NCI-H1092 treated with DMSO at 0.1 percent for 48 hours (cell line): ENCODE measurements around the gene TMEM30B.
A peak's percentile ranks its signal among the peaks of the same experiment; 100 is the strongest.
"Not testable (repeated sequence)": the region's sequence is repeated elsewhere in the genome, so short reads cannot be mapped to it uniquely, and the experiment has no call there.

Experiments used
- DNase-seq: peaks from one replicate; lab custom pipeline; 2025; lab: John Stamatoyannopoulos, UW

The TMEM30B gene

DNA sequence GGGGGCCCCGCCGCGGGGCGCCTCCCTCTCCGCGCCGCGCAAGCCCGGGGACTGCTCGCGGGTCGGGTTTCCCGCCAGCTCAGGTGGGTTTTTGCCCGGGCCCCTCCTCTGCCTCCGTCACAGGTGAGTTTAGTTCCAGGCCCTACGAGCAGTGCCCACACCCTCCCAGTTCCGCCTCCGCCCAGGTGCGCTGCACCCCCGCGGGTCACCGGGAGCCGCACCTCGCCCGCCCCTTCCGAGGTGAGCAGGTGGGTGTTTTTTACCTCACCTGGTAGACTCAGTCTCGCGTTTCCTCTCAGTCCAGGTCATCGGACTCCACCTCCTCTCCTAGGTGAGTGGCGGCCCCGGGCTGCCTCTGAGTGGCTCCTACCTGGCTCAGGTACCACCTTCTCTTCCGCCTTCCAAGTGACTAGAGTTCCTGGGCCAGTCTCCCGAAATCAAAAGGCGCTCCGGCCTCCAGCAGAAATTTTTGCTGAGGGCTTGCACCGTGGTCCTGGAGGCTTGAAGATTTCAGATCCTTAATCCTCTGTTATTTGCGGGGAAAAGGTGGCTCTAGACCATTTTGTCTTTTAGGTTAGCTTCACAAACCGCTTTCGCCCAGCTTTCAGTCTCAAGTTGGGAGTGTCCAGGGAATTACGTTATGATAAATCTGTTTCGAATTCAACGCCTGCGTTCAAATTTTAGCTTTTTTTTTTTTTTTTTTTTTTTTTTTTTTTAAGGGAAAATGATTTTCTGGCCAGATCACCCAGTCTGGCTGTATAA lies at the start of gene TMEM30B:
Gene TMEM30B (minus strand): TSS at position 153 of the 762 bp plus-strand sequence. CDS start 191 bp downstream, outside the sequence.
- peak; percentile 28 for DNase-seq

DNA sequence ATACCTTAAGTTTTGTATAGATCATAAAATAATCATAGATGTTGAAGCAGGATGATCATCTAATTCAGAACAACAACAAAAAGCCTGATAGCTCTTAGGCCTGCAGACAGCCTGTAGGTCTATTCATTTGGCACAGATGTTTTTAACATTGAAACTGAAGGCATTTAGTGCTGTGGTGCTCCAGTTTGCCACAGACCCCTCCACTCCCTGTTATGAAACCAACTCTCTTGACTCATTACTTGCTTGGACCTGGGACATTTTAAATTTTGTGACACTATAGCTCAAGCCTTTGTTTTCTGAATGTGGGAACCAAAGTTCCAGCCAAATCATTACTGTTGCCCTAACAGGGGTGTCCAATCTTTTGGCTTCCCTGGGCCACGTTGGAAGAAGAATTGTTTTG lies 49.4 kb upstream of the TMEM30B start:
- no peak for DNase-seq

- no peak for DNase-seq
Measured at GRCh38 chr14:61329478-61330051, 48.4 kb upstream of the TMEM30B start.

- DNase-seq: no peak
Measured at GRCh38 chr14:61328626-61329262, 47.6 kb upstream of the TMEM30B start.

DNA sequence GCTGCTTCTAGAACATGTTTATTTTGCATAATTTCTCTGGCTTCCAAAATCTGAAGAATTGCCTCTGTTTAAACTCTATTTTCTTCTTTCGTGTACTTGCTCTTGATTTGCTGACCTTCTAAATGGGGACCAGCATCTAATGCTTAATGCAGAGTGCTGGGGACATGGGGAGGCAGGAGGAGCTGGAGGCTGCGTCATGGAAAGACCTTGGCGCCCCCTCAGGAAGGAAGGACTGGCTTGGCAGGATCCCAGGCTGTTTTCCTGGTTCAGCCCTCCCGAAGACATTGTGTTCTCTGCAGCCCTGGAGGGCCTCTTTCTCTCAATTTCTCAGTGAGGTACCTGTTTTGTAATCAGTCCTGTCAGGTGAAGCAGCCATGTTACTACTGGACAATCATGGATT lies 45.7 kb upstream of the TMEM30B start:
- DNase-seq: peak; percentile 10

DNA sequence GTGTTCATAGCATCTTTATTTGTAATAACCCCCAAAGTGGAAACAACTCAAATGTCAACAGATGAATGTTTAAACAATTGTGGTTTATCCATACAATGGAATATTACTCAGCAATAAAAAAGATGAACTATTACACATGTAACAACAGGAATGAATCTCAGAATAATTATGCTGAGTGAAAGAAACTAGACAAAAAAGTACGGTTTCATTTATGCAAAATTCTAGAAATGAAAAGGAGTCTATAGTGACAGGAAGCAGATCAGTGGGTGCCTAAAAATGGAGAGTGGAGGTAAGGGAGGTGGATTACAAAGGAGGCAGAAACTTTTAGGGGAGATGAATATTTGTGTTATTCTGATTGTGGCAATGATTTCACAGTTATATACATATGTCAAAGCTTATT lies 45.0 kb upstream of the TMEM30B start:
- no peak for DNase-seq

DNA sequence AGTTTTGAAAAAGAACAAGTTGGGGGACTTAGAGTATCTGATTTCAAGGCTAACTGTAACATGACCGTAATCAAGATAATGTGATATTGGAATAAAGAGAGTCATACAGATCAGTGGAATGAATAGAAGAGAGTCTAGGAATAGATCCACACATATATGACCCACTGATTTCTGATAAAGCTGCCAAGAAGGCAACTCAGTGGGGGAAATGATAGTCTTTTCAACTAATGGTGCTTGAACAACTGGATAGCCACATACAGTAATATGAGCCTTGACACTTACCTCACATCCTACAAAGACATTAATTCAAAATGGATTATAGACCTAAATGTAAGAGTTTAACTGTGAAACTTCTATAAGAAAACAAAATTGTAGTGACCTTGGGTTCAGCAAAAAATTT lies 44.0 kb upstream of the TMEM30B start:
- DNase-seq: no peak

DNA sequence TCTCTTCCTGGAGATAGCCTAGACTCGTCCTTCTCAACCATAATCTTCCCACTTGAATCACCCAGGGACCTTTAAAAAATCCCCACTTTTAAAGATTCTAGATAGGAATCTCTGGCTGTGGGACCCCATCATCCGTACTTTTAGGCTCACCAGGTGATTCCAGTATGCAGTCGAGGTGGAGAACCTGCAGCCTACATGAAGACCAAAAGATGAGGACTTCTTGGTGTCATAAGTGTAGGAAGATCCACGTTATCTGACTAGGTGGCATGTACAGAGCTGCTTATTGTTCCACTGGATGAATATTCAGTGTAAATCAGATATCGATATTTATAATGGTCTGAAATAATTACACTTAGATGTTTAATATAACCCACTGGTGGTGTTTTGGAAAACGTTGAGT lies 42.8 kb upstream of the TMEM30B start:
- no peak for DNase-seq

GRCh38 chr14:61322799-61323290 lies 41.7 kb upstream of the TMEM30B start:
- DNase-seq: no peak

DNA sequence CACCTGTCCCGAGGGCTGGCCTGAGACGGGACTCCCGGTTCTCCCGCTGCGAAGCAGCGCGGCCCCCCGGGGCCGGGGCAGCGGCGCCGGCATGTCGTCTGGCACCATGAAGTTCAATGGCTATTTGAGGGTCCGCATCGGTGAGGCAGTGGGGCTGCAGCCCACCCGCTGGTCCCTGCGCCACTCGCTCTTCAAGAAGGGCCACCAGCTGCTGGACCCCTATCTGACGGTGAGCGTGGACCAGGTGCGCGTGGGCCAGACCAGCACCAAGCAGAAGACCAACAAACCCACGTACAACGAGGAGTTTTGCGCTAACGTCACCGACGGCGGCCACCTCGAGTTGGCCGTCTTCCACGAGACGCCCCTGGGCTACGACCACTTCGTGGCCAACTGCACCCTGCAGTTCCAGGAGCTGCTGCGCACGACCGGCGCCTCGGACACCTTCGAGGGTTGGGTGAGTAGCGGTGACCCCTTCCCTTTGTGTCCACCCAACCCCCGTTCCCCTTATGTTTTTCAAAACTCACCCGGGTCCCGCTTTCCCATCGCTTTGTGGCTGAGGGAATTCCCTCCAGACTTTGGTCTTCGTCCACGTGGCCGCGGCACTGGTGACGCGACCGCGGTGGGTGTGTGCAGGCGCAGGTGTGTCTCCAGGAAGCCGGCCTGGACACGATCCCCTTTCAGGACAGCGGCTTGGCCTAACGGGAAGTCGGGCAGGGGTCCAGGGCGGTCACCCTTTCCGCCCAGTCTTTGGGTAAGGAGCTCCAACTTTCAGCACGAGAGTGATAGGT lies 41.1 kb upstream of the TMEM30B start:
- DNase-seq: peak; percentile 22

DNA sequence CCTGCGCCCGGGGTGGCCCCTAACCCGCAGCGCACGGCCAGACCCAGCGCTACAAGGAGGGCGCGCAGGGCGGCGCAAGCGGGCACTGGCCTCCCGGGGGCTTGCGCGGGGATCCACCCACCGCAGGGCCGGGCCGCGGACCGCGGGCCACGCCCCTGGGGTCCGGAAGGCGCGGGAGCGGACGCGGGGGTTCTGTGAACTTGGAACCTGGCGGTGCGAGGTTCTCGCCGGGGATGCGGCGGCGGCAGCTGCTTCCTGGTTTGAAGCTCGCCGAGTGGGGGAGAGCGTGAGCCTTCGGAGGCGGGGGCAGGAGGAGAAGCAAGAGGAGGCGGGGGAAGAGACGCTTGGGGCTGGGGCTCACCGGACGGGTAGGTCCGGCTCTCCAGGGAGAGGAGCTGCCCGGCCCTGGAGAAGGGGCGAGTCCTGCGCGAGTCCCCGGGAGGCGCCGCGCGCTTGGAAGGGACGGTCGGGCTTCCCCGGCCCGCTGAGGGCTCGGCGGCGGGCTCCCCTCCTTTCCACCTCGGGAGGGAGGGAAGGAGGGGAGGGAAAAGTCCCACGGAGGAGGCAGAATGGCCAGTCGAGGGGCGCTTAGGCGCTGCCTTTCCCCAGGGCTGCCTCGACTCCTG lies 40.4 kb upstream of the TMEM30B start, which contains the start of gene PRKCH:
Gene PRKCH (plus strand): TSS at position 195 of the 626 bp plus-strand sequence. CDS start 523 bp downstream, outside the sequence.
- DNase-seq: peak; percentile 37

- DNase-seq: no peak
Measured at GRCh38 chr14:61320806-61321384, 39.8 kb upstream of the TMEM30B start.

GRCh38 chr14:61320170-61320569 lies 39.0 kb upstream of the TMEM30B start:
- DNase-seq: not testable (repeated sequence)

GRCh38 chr14:61319706-61320105 lies 38.6 kb upstream of the TMEM30B start:
- DNase-seq: no peak

DNA sequence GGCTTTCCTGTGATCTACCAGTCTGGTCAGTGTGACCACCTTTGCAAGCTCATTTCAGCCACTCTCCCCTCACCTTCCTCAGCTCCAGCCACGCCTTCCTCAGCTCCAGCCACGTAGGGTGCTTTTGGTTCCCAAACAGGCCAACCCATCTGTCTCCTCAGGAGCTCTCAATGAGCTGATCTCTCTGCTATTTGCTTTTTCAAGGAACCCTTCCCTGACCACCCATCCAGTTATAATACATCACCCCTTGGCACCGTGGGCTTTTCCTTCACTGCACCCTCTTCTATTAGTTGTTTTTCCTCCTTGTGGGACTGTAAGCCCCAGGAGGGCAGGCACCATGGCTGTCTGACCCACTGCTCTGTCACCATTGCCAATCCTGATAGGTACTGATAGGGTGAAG lies 37.9 kb upstream of the TMEM30B start:
- DNase-seq: no peak

- DNase-seq: peak; percentile 83
Measured at GRCh38 chr14:61315313-61315712, 34.2 kb upstream of the TMEM30B start.

DNA sequence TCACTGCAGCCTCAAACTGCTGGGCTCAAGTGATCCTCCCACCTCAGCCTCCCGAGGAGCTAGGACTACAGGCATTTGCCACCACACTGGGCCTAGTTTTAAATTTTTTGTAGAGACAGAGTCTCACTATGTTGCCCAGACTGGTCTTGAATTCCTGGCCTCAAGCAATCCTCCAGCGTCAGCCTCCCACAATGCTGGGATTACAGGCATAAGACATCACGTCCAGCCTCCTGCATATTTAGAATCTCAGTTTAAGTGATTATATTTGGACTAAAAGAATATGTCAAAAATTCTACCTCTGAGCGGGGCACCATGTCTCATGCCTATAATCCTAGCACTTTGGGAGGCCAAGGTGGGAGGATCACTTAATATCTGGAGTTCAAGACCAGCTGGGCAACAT lies 27.6 kb upstream of the TMEM30B start:
- DNase-seq: not testable (repeated sequence)

GRCh38 chr14:61308198-61308597 lies 27.1 kb upstream of the TMEM30B start:
- DNase-seq: no peak

DNA sequence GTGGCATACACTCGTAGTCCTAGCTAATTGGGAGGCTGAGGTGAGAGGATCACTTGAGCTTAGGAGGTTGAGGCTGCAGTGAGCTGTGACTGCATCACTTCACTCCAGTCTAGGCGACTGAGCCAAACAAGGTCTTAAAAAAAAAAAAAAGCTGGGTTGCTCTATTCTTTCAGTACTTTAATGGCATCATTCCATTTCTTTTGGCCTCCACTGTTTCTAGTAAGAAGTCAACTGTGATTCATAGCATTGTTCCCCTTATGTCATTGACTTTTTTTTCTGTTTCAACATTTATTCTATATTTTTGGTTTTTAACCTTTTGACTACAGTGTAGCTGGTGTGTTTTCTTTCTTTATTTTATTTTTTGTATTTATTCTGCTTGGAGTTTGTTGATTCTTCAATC lies 23.6 kb upstream of the TMEM30B start:
- DNase-seq: no peak

DNA sequence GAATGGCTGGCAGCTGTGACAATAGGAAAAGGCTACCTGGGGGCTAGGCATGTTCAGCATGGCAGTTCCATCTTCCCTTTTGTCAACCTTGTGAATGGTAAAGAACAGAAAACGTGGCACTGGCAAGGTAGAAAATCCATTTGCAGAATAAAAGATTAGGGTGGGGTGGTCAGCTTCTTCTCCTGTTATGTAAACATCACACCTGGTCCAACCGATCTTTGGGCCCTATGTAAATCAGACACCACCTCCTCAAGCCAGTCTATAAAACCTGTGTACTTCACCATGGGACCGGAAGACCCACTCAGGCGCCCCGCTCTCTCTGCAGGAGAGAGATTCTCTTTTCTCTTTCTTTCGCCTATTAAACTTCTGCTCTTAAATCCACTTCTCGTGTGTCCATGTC lies 19.6 kb upstream of the TMEM30B start:
- no peak for DNase-seq

- no peak for DNase-seq
Measured at GRCh38 chr14:61300209-61300608, 19.1 kb upstream of the TMEM30B start.
